B cell (primary cell): ENCODE results near the gene NPTX2. TPM values are rescaled to one million over a fixed set of nuclear protein-coding genes. Genes with fewer than 3 reads are reported as not detected.

Experiments used
- ATAC-seq: fragments of 200-7000 bp; cut with Tn5 transposase; one replicate; pipeline ENCODE4 v1.10.0; 2021; ENCODE audit warnings: low read depth, mild to moderate bottlenecking, moderate number of reproducible peaks, moderate library complexity
- CTCF ChIA-PET: fragments of 350-600 bp; sonication (Branson Sonifier 250); formaldehyde crosslinking; loops from one replicate; lab custom pipeline; 2021; ENCODE audit warnings: antibody characterized with exemption, inconsistent platforms; lab: Charles Lee
- POLR2A ChIA-PET: fragments of 350-600 bp; sonication (Branson Sonifier 250); formaldehyde crosslinking; loops from one replicate; lab custom pipeline; 2021; ENCODE audit warnings: antibody characterized with exemption; lab: Charles Lee
- DNase-seq: peaks from one replicate; pipeline ENCODE4 v3.0.0; 2013
- H2AFZ ChIP-seq: 2 replicates; pipeline ENCODE4 v1.6.1; 2012; ENCODE audit warnings: mild to moderate bottlenecking, low read depth, low read length; ENCODE audit not compliant: insufficient read depth, poor library complexity, severe bottlenecking
- H3K27ac ChIP-seq, 2 donors: 1 replicate in 1 of 2; 2 replicates in 1 of 2; pipeline ENCODE4 v1.5.1; 2012 to 2013; ENCODE audit warnings: low read length in 2 of 2, mild to moderate bottlenecking in 2 of 2, moderate library complexity in 1 of 2
- H3K27me3 ChIP-seq, 4 experiments: fragments of 200-600 bp in 1 of 4; sonication (generic) in 1 of 4; replicated peaks in 1 of 4; 1 replicate in 2 of 4; 2 replicates in 2 of 4; pipeline versions ENCODE4 v1.6.1 to v1.7.0; 2013 to 2016; ENCODE audit warnings: low read length in 3 of 4, mild to moderate bottlenecking in 2 of 4, mixed read lengths in 1 of 4, moderate library complexity in 1 of 4; ENCODE audit not compliant: insufficient read depth in 4 of 4, control insufficient read depth in 3 of 4; ENCODE audit errors: control extremely low read depth in 1 of 4
- H3K36me3 ChIP-seq, 2 experiments: replicated peaks in 1 of 2; 1 replicate in 1 of 2; 2 replicates in 1 of 2; pipeline versions ENCODE4 v1.6.1 to v1.7.1; 2013; ENCODE audit warnings: low read length in 1 of 2; ENCODE audit not compliant: insufficient read depth in 2 of 2, control insufficient read depth in 1 of 2; ENCODE audit errors: control extremely low read depth in 1 of 2, extremely low read depth in 1 of 2
- H3K4me1 ChIP-seq, 2 donors: fragments of 200-600 bp in 1 of 2; sonication (generic) in 1 of 2; 1 replicate in 1 of 2; 2 replicates in 1 of 2; pipeline versions ENCODE4 v1.5.1 to v1.6.1; 2013 to 2017; ENCODE audit warnings: low read length in 2 of 2; ENCODE audit not compliant: control insufficient read depth in 2 of 2, insufficient read depth in 2 of 2
- H3K4me2 ChIP-seq: replicated peaks from 2 replicates; pipeline ENCODE3; 2012; ENCODE audit warnings: mild to moderate bottlenecking, low read depth, low read length; ENCODE audit not compliant: poor library complexity, severe bottlenecking
- H3K4me3 ChIP-seq, 5 experiments: fragments of 200-600 bp in 1 of 5; sonication (generic) in 1 of 5; 1 replicate in 3 of 5; 2 replicates in 2 of 5; pipeline versions ENCODE4 v1.5.1 to v1.7.0; 2011 to 2016; ENCODE audit warnings: low read length in 4 of 5, mild to moderate bottlenecking in 4 of 5, low read depth in 2 of 5, control low read depth in 1 of 5, moderate library complexity in 1 of 5; ENCODE audit not compliant: insufficient read depth in 1 of 5; ENCODE audit errors: control extremely low read depth in 1 of 5, extremely low read depth in 1 of 5
- H3K79me2 ChIP-seq: fragments of 200-600 bp; sonication (generic); one replicate; pipeline ENCODE4 v1.6.0; 2016; ENCODE audit warnings: low read length; ENCODE audit not compliant: control insufficient read depth, insufficient read depth
- H3K9ac ChIP-seq: fragments of 200-600 bp; sonication (generic); 2 replicates; pipeline ENCODE4 v1.6.1; 2017; ENCODE audit warnings: mild to moderate bottlenecking, low read length, moderate library complexity
- H3K9me3 ChIP-seq, 3 donors: one replicate each; pipeline versions ENCODE4 v1.6.1 to v1.7.1; 2013; ENCODE audit warnings: low read length in 2 of 3; ENCODE audit not compliant: control insufficient read depth in 2 of 3, insufficient read depth in 1 of 3; ENCODE audit errors: control extremely low read depth in 1 of 3
- H4K20me1 ChIP-seq: 2 replicates; pipeline ENCODE4 v1.6.0; 2012; ENCODE audit warnings: mild to moderate bottlenecking, low read length; ENCODE audit not compliant: insufficient read depth, control insufficient read depth, poor library complexity, severe bottlenecking
- H3K27ac Mint-ChIP-seq: one replicate; pipeline ENCODE4 v1.8.0; 2021; ENCODE audit warnings: mixed read lengths
- H3K27me3 Mint-ChIP-seq: one replicate; pipeline ENCODE4 v1.8.0; 2021; ENCODE audit warnings: mixed read lengths
- H3K4me1 Mint-ChIP-seq: one replicate; pipeline ENCODE4 v1.8.0; 2021; ENCODE audit warnings: mixed read lengths
- H3K4me3 Mint-ChIP-seq: one replicate; pipeline ENCODE4 v1.8.0; 2021; ENCODE audit warnings: mixed read lengths
- H3K9me3 Mint-ChIP-seq: one replicate; pipeline ENCODE4 v1.8.0; 2022; ENCODE audit warnings: mixed read lengths; ENCODE audit not compliant: insufficient read depth
- EZH2 ChIP-seq: IDR thresholded peaks from 2 replicates; pipeline ENCODE4 v1.6.1; 2012; ENCODE audit warnings: borderline replicate concordance, low read depth, mild to moderate bottlenecking, moderate library complexity, low read length; ENCODE audit not compliant: insufficient read depth, poor library complexity, severe bottlenecking
- WGBS: methylation state at CpG from one replicate; pipeline ENCODE4 v1.1.5; 2013; ENCODE audit warnings: missing lambda C conversion rate; ENCODE audit not compliant: insufficient coverage; 5-methylcytosine and 5-hydroxymethylcytosine counted together
- intact Hi-C: fragments of 100-400 bp; cut with micrococcal nuclease; formaldehyde crosslinking; loops from one replicate; pipeline ENCODE4 v1.10.0; 2022
- polyA plus RNA-seq: library from polyadenylated mRNA; depleted of rRNA; stranded (reverse); fragments of >200 nt; gene quantifications from 2 replicates; pipeline ENCODE4 v1.2.3, GENCODE V29; 2012
- total RNA-seq, 2 donors: library from RNA; stranded (reverse); fragments of 120-200 nt in 1 of 2; gene quantifications; 1 replicate in 1 of 2; 2 replicates in 1 of 2; pipeline versions ENCODE4 v1.2.3 to v1.2.4, GENCODE V29; 2013 to 2022
- TF ChIP-seq, protein P1 (sequence below): fragments of 200-600 bp; IDR thresholded peaks from one replicate; pipeline ENCODE4 v1.8.0; 2022; ENCODE audit warnings: antibody characterized with exemption, mild to moderate bottlenecking

The NPTX2 gene
- total and polyA plus RNA-seq, 2 donors (not counting 1 experiment from before 2014, with no cell fraction given): not detected

GRCh38 chr7:98619450-98620321 lies 2.6 kb downstream of the NPTX2 start:
- H3K4me3 ChIP-seq: no peak overlapping the region
- ChIA-PET CTCF (interaction anchor here (0.7 kb wide), 1 partner anchor 126 kb away, joined by 3 read pairs; no protein-coding TSS in a partner anchor), POLR2A (no interaction called here)
- no peaks in the 10 kb centered on the region for H3K36me3 ChIP-seq
- no peak overlapping the region for H3K27ac ChIP-seq
- peaks cover 56% of the 10 kb centered on the region for H3K27me3 Mint-ChIP-seq
- no peaks in the 10 kb centered on the region for H3K79me2 ChIP-seq
- no peak overlapping the region for H3K4me2 ChIP-seq
- no peak for TF ChIP-seq EZH2
- TF ChIP-seq, protein P1, sequence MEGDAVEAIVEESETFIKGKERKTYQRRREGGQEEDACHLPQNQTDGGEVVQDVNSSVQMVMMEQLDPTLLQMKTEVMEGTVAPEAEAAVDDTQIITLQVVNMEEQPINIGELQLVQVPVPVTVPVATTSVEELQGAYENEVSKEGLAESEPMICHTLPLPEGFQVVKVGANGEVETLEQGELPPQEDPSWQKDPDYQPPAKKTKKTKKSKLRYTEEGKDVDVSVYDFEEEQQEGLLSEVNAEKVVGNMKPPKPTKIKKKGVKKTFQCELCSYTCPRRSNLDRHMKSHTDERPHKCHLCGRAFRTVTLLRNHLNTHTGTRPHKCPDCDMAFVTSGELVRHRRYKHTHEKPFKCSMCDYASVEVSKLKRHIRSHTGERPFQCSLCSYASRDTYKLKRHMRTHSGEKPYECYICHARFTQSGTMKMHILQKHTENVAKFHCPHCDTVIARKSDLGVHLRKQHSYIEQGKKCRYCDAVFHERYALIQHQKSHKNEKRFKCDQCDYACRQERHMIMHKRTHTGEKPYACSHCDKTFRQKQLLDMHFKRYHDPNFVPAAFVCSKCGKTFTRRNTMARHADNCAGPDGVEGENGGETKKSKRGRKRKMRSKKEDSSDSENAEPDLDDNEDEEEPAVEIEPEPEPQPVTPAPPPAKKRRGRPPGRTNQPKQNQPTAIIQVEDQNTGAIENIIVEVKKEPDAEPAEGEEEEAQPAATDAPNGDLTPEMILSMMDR: no peak
- H4K20me1 ChIP-seq: no peaks in the 10 kb centered on the region
- ATAC-seq (no peak), DNase-seq (no peak)
- no peaks in the 10 kb centered on the region for H3K9me3 Mint-ChIP-seq
- H3K4me3 Mint-ChIP-seq: no peak overlapping the region
- H3K9ac ChIP-seq: no peak overlapping the region
- no peak overlapping the region for H3K27ac Mint-ChIP-seq
- H3K9me3 ChIP-seq: peaks cover 0 to 13% (median 0%) of the 10 kb centered on the region in 3 donors
- peaks cover 2% of the 10 kb centered on the region for H3K4me1 Mint-ChIP-seq
- no peak overlapping the region for H2AFZ ChIP-seq
- no peaks in the 10 kb centered on the region for H3K4me1 ChIP-seq
- H3K27me3 ChIP-seq: peaks cover 0 to 43% (median 8%) of the 10 kb centered on the region in 4 experiments
- 38% methylated on average over 25 of the region's 27 CpGs for WGBS
- intact Hi-C loops: no loop called here
